Kasumi-1 (cell line): ENCODE results near the gene COBL.
A peak's percentile ranks its signal among the peaks of the same experiment; 100 is the strongest.

Experiments used
- DNase-seq, 2 experiments: peaks; one replicate each; lab custom pipeline; 2025; lab: John Stamatoyannopoulos, UW

The COBL gene

DNA sequence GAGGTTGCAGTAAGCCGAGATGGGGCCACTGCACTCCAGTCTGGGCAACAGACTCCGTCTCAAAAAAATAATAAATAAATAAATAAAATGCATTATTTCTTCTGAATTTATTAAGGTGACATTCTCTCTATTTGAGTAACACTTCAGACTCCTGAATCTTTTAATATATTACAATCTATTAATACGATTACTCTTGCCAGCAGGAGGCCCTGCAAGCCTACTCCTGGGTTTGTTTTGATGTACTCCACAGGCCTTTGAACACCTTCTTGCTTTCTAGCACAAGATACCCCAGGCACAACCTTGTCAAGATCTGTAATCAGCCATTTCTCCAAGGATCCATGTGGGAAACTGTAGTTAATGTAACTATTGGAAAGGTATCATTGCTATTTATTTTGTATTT, 63.5 kb downstream of the COBL start:
- no peak for DNase-seq

DNA sequence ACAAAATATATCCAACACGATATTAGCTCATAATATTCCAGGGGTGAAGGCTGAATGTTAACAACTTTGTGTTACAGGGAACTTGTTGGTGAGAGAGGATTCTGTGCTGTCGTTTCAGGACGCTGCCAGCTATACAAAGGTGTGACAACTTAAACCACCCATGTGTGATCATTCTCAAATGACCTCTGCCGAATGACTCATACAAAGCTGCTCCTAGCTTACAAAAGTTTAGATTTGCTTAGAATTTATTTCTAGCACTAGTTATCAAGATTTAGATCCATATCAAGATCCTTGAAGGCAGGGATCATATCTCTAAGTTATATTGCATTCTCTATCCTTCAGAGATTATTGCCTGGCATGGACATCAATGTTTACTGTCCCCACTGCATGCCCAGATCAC, 65.3 kb downstream of the COBL start:
- no peak for DNase-seq

DNA sequence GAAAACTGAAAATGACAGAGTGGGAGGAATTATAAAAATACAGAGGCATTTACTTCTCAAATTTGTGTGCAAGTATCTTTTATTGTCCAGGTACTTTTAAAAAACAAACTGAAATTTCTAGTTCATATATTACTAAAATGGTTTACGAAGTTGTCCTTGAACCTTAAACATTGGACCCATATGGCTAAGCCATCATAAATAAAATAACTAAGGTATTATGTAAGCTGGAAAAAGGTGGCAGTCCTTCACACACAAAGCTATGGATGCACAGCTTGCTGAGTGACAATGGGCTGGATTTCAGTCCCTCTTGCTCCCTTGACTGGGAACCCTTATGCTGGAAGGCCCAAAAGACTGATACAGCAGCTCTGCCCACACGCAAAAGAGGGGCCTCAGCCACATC, 66.1 kb downstream of the COBL start:
- DNase-seq: no peak

DNA sequence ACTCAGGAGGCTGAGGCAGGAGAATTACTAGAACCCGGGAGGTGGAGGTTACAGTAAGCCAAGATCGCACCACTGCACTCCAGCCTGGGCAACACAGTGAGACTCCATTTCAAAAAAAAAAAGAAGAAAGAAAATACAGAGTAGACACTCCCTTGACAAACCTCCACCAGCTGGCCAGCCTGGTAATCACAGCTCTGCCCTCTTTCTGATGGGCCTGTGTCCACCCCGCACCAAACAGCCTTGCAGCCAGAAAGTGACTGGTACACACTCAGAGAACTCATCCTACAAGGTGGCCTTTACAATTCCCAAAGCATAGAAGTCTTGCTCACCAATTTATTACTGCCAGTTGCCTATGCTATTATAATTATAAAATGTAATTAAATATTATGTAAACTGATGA, 66.6 kb downstream of the COBL start:
- DNase-seq: no peak

DNA sequence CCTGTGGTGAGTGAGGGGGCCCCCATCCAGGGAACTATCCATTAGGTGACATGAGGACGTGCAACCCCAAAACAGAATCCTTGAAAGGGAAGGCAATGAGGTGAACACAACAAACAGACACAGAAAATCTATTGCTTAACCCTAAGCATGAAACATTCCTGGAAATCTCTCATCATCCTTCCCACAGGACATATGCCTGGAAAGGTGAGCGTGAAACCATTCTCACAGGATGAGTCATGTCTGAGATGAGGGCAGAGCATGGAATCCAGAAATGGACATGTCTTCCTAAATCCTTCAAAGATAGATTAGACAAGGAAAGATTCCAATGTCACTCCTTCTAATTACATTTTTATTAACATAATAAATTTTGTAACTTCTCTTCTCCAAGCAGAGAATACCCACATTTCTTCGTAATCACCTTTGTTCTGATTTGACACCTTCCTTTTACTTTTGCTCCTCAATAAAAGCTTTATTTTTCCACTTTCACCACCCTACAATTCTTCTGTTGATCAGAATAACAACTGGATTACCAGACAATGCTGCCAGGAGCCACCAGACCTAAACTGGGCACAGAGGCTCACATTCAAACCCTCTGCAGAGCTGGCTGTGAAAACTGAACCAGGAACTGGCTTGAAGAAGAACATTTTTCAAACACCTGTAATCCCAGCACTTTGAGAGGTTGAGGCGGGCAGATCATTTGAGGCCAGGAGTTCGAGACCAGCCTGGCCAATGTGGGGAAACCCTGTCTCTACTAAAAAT, 67.2 kb downstream of the COBL start:
- DNase-seq: no peak

DNA sequence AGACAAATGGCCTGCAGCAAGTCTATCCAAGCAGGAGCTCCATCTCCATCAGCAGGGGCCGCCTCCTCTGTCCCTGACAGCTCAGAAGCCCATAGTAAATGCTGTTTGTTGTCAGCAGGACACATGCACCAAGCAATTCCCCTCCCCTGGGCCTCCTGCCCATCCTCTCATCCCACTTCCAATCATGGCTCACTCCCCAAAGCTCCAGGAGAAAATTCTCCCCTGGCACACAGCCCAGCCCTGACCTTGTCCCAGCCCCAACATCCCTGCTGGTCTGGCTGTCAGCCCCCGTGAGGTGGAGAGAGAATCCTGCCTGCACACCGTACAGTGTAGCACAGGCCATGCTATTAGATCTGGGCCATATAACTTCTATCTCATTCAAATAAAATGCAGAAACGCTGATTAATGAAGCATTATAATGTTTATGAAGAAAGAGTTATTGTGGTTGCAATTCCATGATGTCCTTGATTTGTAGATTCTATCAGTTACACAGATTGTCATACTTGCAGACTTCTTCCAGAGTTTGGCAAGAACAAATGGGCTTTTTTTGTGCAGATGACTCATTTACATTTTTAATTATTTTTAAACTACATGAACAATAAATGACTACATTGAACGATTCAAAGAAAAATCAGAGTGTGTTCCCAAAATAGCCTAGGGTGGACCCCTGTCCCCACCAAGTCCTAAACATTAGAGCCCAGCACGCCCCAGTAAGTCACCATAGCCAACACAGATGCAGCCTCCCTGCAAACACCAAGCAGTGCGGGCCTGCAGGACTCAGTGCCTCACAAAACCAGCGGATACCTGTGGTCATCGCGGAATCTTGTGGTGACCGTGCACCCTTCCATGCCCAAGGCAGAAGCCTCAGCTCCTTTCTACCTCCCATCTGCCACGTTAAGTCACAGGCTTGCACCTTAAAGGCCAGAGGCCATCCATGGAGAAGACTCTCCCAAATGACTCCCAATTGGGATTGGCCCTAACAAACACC, 70.1 kb downstream of the COBL start:
- DNase-seq: no peak

DNA sequence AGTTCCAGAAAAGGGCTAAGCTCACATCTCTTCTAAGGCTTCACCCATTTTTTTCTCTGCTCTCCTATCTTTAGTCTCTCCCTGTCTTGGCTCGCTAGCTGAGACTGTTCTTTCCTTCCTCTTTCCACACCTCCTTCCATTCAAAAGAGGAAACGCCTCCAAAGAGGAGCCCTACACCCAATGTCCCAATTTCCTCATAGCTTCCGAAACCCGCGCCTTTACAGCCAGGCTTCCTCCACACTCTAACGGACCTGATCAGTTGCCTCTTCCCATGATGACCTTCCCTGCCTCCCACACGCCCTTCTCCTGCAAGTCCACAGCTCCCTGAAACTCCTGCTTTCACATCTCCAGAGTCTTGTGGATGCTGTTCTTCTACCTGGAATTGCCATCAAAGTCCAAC, 71.7 kb downstream of the COBL start:
- DNase-seq: peak; percentile 7 to 31

DNA sequence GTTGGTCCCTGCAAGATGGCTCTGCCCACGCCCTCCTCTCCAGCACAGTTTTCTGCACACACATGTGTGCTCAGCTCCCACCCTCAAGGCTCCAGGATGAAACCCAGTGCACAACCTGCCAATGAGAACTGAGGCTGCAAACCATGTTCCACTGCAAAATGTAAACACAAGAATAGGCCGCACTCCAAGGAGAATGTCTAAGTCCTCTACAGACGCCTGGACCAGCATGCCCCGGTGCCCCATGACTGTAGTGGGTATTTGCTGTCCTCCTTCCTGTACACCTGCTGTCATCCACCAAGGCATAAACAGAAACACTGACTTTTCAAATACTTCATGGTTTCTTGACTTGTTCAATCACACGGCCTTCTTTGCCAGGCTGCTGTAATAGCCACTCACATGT, 72.6 kb downstream of the COBL start:
- DNase-seq: no peak

DNA sequence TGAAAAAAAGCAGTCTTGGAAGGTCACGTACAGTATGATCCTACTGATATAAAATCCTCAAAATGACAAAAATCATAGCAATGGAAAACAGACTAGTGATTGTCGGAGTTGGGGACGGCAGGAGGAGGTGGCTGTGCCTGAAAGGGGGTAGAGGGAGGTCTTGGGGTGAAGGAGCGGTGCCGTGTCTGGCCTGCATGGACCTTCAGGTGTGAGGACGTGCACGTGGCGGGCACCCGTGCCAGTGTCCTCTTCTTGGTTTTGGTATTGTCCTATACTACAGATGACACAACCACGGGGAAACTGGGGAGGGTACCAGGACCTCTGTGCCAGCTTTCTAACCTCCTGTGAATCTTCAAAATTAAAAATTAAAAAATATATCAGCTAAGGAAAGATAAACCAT, 73.0 kb downstream of the COBL start:
- DNase-seq: no peak

DNA sequence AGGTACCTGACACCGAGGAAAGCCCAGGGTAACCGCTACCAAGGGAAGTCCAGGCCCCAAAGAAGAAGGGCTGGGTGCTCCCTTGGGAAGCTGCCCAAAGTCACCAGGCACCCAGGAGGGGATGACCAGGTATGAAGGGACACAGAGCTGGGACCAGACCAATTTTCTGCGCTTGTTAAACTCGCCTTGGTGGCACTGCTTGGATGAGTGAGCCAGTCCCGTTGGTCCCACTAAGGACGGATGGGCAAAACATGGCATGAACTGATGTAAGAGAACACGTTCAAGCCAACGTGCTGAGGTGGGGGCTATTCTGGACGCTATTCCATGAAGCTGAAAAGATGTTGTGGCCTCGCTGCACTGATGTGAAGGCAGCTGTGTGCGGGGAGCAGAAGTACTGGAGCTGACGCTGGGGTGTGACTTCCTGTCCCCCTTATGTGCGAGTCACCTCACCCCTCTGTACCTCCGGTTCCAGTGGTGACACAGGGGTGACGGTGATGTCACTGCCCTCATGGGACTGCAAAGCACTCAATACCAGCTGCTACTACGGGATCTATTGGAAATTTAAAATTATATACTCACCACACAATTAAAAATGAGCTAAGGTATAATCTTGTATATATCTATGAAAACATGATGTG, 73.6 kb downstream of the COBL start:
- DNase-seq: no peak

DNA sequence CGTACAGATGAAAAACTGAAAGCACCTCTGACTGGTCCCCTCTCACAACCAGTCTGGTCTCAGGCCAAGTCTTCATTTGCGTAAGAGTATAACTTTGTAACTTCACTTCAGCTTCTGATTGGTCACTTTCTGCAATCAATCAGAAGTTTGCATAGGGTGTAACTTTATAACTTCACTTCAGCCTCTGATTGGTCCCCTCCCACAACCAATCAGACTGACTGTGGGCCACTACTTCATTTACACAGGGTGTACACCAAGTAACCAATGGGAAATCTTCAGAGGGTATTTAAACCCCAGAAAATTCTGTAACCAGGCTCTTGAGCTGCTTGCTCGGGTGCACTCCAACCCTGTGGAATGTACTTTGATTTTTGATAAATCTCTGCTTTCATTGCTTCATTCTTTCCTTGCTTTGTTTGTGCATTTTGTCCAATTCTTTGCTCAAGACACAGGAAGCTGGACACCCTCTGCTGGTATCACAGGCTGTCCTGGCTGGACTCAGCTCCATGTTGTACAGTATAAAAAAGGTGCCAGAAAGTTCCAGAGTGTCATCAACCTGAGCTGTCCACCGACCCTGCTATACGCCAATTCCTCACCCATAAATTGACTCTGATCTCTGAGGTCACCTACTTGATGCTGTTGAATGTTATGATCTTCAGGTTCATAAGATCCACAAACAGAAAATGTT, 74.5 kb downstream of the COBL start:
- no peak for DNase-seq

DNA sequence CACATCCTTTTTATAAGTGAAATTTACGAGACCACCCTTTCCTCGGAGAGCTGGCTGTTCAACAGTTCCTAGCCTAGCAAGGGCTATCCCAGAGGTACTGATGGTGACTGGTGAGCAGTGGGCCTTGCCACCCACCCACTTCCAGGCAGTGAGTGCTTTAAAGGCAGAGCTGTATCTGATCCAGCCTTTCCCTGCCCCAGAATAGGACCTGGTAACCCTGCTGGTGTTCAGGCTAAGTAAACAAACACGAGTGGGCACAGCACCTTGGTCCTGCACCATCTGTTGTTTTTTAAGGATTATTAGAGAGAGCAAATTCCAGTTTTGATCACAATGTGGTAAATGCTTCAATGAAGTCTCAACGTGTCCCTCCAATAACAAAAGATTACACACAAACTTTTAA, 75.7 kb downstream of the COBL start:
- DNase-seq: no peak

DNA sequence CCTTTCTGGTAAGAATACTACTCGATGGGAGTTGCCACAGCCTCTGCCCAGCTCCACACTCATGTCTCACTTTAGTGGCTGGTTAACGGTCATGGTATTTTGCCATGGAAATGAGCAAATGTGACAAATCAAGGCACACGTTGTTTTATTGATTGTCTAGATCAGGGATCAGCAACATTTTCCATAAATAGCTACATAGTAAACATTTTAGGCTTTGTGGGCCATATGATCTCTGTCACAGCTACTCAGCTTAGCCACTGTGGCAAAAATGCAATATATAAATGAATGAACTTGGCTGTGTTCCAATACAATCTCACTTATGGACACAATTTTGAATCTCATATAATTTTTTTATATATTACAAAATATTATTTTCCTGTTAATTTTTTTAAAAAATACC, 76.9 kb downstream of the COBL start:
- DNase-seq: no peak

DNA sequence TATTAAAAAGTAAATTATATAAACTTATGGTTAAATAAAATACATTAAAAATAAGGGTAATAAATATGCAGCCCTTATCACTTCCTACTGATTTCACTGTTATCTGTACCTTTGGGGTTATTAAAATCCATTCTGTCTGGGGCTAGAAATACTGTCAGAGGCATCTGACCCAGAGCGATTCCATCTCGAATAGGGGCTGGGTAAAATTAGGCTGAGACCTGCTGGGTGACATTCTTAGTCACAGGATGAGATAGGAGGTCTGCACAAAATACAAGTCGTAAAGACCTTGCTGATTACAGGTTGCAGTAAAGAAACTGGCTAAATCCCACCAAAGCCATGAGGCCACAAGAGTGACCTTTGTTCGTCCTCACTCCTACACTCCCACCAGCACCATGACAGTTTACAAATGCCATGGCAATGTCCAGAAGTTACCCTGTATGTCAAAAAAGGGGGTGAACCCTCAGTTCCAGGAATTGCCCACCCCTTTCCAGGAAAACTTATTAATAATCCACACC, 77.6 kb downstream of the COBL start:
- DNase-seq: no peak

DNA sequence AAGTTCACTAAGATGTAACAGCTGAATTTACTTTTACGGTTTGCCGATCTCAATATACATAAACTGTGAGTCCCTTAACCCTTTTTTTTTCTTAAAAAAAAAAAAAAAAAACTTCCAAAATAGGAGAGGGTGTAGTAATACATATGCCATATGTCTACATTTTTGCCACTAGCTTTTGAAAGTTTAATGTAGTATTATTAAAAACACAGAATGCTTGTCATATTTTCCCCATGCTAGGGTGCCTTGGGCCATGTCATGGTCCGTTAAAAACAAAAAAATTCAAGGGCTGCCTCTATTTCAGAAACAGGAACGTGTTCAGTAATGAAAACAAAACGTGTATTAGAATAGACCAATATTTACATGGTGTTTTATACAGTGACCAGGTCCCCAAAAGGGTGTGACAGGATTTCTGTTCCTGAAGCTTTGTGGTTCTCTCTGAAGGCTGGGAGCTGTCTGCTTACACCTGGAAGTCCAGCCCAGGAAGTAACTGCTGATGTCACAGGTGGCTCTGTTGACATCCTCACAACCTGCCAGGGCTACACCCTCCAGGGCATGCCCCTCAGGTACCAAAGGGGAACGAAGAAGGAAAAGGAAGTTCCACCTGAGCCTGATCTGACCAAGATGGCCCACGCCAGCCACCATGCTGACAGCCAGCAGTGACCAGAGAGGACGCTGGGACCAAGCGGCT, 79.0 kb downstream of the COBL start:
- DNase-seq: no peak

DNA sequence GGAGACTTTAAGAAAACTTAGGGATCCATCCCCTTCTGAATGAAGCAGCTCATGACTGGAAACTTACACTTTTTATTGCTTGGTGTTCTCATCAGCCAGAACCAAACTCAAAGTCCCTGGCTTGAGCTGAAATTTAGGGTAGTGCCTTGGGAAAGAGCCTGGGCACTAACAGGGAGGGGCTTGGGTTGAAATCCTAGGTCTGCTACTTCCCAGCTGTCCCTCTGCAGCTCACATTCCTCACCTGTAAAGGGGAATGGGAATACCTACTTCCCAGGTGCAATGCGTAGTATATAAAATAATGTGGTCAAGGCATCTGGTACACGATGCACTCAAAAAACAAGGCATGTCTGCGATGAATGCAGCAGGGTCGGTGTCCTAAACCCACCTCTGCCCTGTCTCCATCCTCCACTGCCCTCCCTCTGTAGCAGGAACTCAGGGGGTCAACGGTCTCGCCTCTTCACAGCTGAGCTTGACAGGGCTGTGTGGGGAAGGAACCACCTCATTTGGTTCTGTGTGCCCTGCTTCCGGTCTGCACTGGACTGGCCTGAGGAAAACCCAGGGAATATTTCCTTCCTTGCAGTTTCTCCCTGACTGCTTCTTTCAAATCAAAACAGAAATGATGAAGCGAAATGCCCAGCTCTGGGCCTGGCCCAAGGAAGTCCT, 80.0 kb downstream of the COBL start:
- DNase-seq: no peak

DNA sequence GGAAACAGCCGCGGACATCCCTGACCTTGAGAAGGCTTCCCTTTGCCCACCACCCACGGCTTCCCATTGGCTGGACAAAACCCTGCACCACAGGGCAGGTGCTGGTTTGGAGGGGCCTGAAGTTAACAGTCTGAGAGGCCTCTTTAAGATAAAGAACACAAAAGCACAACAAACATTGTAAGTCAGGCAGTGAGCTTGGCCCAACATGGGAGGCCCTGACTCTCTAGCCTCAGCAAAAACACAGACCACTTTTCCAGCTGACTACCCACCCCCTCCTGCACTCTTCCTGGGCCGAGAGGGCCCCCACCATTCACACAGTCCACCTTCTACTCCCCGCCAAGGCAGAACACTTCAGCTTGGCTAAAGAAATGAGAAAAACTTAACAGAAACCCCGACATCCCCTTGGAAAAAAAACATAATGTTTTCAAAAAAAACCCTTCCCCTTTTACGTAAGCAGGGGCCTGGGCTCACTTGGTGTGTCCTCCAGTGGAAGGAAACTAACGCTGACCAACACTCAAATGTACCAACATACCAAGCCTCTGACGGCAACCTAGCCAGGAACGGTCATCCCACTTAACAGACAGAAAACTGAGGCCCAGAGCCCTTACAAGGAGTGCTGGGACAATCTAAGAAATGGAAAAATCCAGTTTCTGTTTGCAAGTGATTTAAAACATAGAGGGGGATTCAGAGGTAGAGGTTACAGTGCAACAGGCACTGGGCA, 80.9 kb downstream of the COBL start:
- DNase-seq: no peak

DNA sequence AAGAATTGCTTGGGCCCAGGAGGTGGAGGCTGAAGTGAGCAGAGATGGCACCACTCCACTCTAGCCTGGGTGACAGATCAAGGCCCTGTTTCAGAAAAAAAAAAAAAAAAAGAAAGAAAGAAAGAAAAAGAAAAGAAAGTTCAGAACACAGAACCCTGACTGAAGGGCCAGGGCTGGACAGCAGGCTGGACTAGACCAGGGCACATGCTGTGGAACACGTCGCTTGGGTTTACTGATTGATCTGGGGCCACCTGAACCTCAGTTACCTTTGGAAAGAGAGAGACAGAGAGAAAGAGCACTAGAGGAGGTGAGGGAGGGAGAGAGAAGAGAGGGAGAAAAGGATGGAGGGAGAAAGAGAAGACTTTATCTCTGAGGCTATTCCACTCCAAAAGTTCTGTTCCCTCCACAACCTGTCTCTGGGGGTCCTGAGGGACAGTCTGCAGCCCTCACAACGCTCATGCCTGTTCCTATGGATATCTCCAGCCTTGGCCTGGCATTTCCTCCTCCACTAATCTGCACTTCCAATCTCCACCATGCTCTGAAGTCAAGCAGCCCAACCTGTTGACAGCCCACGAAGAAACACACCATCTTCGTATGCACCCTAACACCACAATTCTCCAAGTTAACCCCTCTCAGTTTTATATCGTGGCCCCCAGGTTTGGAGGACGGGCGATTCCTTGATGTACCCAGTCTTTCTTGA, 81.8 kb downstream of the COBL start:
- no peak for DNase-seq

DNA sequence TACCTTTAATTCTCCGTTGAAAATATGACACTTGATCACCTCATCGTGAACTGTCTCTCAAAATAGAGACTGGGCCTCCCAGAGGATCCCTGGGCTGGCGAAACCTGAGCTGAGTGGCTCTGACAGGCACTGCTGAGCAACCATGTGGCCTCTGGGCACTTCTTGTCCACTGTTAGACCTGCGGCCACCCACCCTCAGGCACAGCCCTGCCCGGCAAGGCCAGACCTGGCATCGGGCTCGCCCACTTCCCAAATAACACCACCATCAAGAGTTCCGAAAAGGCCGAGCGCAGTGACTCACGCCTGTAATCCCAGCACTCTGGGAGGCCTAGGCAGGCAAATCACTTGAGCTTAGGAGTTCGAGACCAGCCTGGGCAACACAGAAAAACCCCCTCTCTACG, 82.5 kb downstream of the COBL start:
- DNase-seq: no peak

DNA sequence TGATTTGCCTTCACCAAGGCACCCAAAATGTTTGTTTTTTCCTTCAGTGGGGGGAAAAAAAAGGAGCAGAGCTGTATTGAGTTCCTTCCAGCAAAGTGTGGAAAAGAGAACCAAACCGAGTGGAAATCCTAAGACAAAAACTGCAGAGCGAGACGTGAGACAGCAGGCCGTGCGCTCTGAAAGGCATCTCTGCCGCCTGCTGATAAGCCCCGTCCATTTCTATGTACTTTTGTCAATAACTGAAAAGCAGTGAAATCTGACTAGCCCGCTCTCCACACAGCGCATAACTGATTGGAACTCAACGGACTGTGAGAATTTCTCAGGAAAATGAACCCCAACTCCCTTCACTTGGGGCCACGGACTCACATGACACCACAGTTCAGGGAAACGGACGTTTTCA, 83.2 kb downstream of the COBL start:
- DNase-seq: no peak
